Astrocyte (in vitro differentiated cells and primary cell): ENCODE data around the gene GPR137B. TPM values are rescaled to one million over a fixed set of nuclear protein-coding genes. Genes with fewer than 3 reads are reported as not detected.

Experiments
- DNase-seq: peaks from one replicate; pipeline ENCODE4 v3.0.0-alpha.2; 2010; ENCODE audit warnings: low read depth
- FAIRE-seq: peaks from 2 replicates; lab custom pipeline; 2011; peaks lifted over from hg19 to GRCh38; lab: Jason Lieb, UNC
- H2AFZ ChIP-seq: 2 replicates; pipeline ENCODE4 v1.6.0; 2012; ENCODE audit warnings: low read depth, low read length, inconsistent platforms
- H3K27ac ChIP-seq: 2 replicates; pipeline ENCODE4 v1.5.1; 2011; ENCODE audit warnings: low read depth, low read length, inconsistent platforms
- H3K27me3 ChIP-seq: 2 replicates; pipeline ENCODE4 v1.6.0; 2011; ENCODE audit warnings: low read length, inconsistent platforms; ENCODE audit not compliant: insufficient read depth
- H3K36me3 ChIP-seq: 2 replicates; pipeline ENCODE4 v1.5.1; 2011; ENCODE audit warnings: low read length, inconsistent platforms; ENCODE audit not compliant: insufficient read depth
- H3K4me1 ChIP-seq: 2 replicates; pipeline ENCODE4 v1.5.1; 2011; ENCODE audit warnings: low read length, inconsistent platforms; ENCODE audit not compliant: insufficient read depth
- H3K4me2 ChIP-seq: 2 replicates; pipeline ENCODE4 v1.6.0; 2012; ENCODE audit warnings: low read length, inconsistent platforms
- H3K4me3 ChIP-seq: 2 replicates; pipeline ENCODE4 v1.5.1; 2011; ENCODE audit warnings: low read depth, mild to moderate bottlenecking, low read length, inconsistent platforms; ENCODE audit not compliant: insufficient read depth
- H3K79me2 ChIP-seq: 2 replicates; pipeline ENCODE4 v1.6.0; 2012; ENCODE audit warnings: mild to moderate bottlenecking, low read length, inconsistent platforms; ENCODE audit not compliant: insufficient read depth
- H3K9ac ChIP-seq: 2 replicates; pipeline ENCODE4 v1.6.0; 2012; ENCODE audit warnings: mild to moderate bottlenecking, low read length, inconsistent platforms
- H3K9me3 ChIP-seq: 2 replicates; pipeline ENCODE4 v1.5.1; 2012; ENCODE audit warnings: low read depth, mild to moderate bottlenecking, low read length, inconsistent platforms; ENCODE audit not compliant: insufficient read depth
- H4K20me1 ChIP-seq: 2 replicates; pipeline ENCODE4 v1.6.0; 2012; ENCODE audit warnings: low read length, inconsistent platforms; ENCODE audit not compliant: insufficient read depth
- H3K27ac Mint-ChIP-seq: one replicate; pipeline ENCODE4 v1.8.0; 2021; ENCODE audit warnings: mild to moderate bottlenecking, mixed read lengths; ENCODE audit not compliant: unreplicated experiment
- H3K27me3 Mint-ChIP-seq: one replicate; pipeline ENCODE4 v1.8.0; 2021; ENCODE audit warnings: low read depth, mixed read lengths; ENCODE audit not compliant: unreplicated experiment
- H3K36me3 Mint-ChIP-seq: one replicate; pipeline ENCODE4 v1.8.0; 2021; ENCODE audit warnings: low read depth, mixed read lengths; ENCODE audit not compliant: unreplicated experiment
- H3K4me1 Mint-ChIP-seq: one replicate; pipeline ENCODE4 v1.8.0; 2021; ENCODE audit warnings: low read depth, mixed read lengths; ENCODE audit not compliant: unreplicated experiment
- H3K4me3 Mint-ChIP-seq: one replicate; pipeline ENCODE4 v1.8.0; 2021; ENCODE audit warnings: mild to moderate bottlenecking, moderate library complexity, mixed read lengths; ENCODE audit not compliant: unreplicated experiment
- H3K9me3 Mint-ChIP-seq: one replicate; pipeline ENCODE4 v1.8.0; 2021; ENCODE audit warnings: mild to moderate bottlenecking, mixed read lengths; ENCODE audit not compliant: unreplicated experiment
- EZH2 ChIP-seq: IDR thresholded peaks from 2 replicates; pipeline ENCODE4 v1.6.1; 2012; ENCODE audit warnings: mild to moderate bottlenecking, low read length, inconsistent platforms; ENCODE audit not compliant: insufficient read depth
- total RNA-seq: library from RNA; stranded (reverse); gene quantifications from 2 replicates; pipeline ENCODE4 v1.2.1, GENCODE V29; 2021
- TF ChIP-seq, protein P1 (sequence below): IDR thresholded peaks from 2 replicates; pipeline ENCODE4 v1.5.1; 2011; ENCODE audit warnings: low read depth, mild to moderate bottlenecking, inconsistent platforms, low read length, moderate library complexity; ENCODE audit not compliant: insufficient read depth

Gene GPR137B
- total RNA-seq, 1 donor from 2014 or later, result 12.9 TPM

DNA sequence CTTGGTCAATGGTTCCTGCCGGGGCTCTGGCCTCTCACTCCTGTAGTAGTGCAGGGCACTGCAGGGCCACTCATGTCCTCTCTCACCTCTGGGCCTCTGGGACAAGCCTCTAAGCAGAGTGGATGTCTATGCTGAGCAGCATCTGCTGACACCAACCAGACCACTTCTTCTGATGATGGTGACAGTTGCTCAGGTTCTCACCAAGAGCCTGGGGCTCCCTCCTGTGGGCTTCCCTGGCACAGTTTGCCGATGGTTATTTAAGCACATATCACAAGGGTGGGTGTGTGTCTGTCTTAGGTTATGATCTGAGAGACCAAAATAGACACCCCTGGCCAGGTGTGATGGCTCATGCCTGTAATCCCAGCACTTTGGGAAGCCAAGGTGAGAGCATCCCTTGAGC lies 17.4 kb upstream of the GPR137B start:
- H3K27me3 ChIP-seq, result no peaks in the 10 kb centered on the region
- Mint-ChIP-seq H3K36me3 (no peaks in the 10 kb centered on the region), H3K4me1 (peaks cover 7% of the 10 kb centered on the region), H3K27me3 (peaks cover 5% of the 10 kb centered on the region), H3K27ac (no peak overlapping the region), H3K4me3 (no peak overlapping the region), H3K9me3 (no peaks in the 10 kb centered on the region)
- no peak for TF ChIP-seq EZH2
- TF ChIP-seq, protein P1, sequence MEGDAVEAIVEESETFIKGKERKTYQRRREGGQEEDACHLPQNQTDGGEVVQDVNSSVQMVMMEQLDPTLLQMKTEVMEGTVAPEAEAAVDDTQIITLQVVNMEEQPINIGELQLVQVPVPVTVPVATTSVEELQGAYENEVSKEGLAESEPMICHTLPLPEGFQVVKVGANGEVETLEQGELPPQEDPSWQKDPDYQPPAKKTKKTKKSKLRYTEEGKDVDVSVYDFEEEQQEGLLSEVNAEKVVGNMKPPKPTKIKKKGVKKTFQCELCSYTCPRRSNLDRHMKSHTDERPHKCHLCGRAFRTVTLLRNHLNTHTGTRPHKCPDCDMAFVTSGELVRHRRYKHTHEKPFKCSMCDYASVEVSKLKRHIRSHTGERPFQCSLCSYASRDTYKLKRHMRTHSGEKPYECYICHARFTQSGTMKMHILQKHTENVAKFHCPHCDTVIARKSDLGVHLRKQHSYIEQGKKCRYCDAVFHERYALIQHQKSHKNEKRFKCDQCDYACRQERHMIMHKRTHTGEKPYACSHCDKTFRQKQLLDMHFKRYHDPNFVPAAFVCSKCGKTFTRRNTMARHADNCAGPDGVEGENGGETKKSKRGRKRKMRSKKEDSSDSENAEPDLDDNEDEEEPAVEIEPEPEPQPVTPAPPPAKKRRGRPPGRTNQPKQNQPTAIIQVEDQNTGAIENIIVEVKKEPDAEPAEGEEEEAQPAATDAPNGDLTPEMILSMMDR, result no peak
- no peak overlapping the region for H2AFZ ChIP-seq
- H3K79me2 ChIP-seq, result no peaks in the 10 kb centered on the region
- H4K20me1 ChIP-seq, result no peaks in the 10 kb centered on the region
- no peak for FAIRE-seq
- no peaks in the 10 kb centered on the region for H3K36me3 ChIP-seq
- no peaks in the 10 kb centered on the region for H3K9me3 ChIP-seq
- H3K4me2 ChIP-seq, result no peak overlapping the region
- H3K4me3 ChIP-seq, result no peak overlapping the region
- H3K27ac ChIP-seq, result no peak overlapping the region
- no peak overlapping the region for H3K9ac ChIP-seq
- DNase-seq, result no peak
- H3K4me1 ChIP-seq, result no peaks in the 10 kb centered on the region

DNA sequence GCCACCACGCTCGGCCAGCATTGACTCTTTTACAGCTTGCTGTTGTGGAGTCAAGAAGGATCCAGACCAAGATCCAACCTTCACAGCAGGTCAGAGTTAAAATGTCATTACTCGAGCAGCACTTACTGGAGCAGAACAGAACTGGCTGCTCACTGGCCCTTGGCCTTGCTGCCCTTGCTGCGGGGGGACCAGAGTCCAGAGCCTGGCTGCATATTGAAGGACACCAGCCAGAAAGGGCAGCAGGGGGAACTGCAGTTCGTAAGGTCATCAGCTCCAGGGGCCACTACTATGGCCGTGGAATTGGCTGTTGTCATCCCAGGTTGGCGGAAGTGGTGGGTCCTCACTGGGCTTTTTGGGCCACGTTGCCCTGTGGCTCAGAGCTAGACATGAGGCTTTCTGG lies 15.3 kb upstream of the GPR137B start:
- no peaks in the 10 kb centered on the region for H3K79me2 ChIP-seq
- no peak overlapping the region for H3K4me3 Mint-ChIP-seq
- no peak overlapping the region for H3K27ac Mint-ChIP-seq
- DNase-seq (no peak), FAIRE-seq (no peak)
- H3K4me2 ChIP-seq, result no peak overlapping the region
- H2AFZ ChIP-seq, result no peak overlapping the region
- peaks cover 2% of the 10 kb centered on the region for H3K27me3 Mint-ChIP-seq
- H3K4me3 ChIP-seq, result no peak overlapping the region
- H3K9me3 ChIP-seq, result no peaks in the 10 kb centered on the region
- H3K36me3 ChIP-seq, result no peaks in the 10 kb centered on the region
- H3K9me3 Mint-ChIP-seq, result no peaks in the 10 kb centered on the region
- TF ChIP-seq, protein P1, result no peak
- no peak for TF ChIP-seq EZH2
- no peaks in the 10 kb centered on the region for H3K27me3 ChIP-seq
- no peaks in the 10 kb centered on the region for H3K4me1 ChIP-seq
- no peak overlapping the region for H3K27ac ChIP-seq
- no peaks in the 10 kb centered on the region for H4K20me1 ChIP-seq
- H3K4me1 Mint-ChIP-seq, result peaks cover 7% of the 10 kb centered on the region
- H3K9ac ChIP-seq, result no peak overlapping the region
- H3K36me3 Mint-ChIP-seq, result no peaks in the 10 kb centered on the region

DNA sequence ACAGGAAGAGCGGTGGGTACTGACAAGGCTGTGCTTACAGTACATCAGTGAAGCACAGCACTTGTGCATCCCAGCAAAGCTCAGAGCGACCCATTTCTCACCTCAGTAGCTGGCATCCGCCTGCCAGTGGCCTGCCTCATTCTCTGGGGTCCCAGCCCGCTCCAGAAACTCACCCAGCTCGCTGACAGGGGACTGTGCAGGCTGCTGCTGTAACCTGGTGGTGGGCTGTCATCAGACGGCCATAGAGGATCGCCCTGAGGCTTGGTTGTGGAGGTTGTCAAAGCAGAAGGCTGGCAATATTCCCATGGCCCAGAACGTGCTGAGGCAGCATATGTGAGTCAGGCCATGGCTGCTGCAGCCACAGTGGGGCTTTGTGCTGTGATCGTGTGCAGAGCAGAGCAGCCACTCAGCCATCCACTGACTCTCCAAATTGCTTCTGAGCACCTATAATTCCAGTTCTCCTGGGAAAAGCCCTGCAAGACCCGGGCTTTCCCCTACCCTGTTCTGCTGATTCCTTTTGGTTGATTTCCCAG lies 13.6 kb upstream of the GPR137B start:
- H3K4me1 ChIP-seq, result no peaks in the 10 kb centered on the region
- no peak overlapping the region for H3K4me3 Mint-ChIP-seq
- no peaks in the 10 kb centered on the region for H3K79me2 ChIP-seq
- no peak overlapping the region for H3K4me3 ChIP-seq
- H4K20me1 ChIP-seq, result no peaks in the 10 kb centered on the region
- TF ChIP-seq EZH2, result no peak
- TF ChIP-seq, protein P1, result no peak
- H3K36me3 ChIP-seq, result no peaks in the 10 kb centered on the region
- H3K9ac ChIP-seq, result no peak overlapping the region
- no peak overlapping the region for H3K27ac Mint-ChIP-seq
- H3K4me2 ChIP-seq, result no peak overlapping the region
- H3K36me3 Mint-ChIP-seq, result no peaks in the 10 kb centered on the region
- peaks cover 7% of the 10 kb centered on the region for H3K4me1 Mint-ChIP-seq
- H3K27me3 Mint-ChIP-seq, result peaks cover 2% of the 10 kb centered on the region
- no peak overlapping the region for H2AFZ ChIP-seq
- H3K27me3 ChIP-seq, result no peaks in the 10 kb centered on the region
- H3K9me3 ChIP-seq, result no peaks in the 10 kb centered on the region
- H3K9me3 Mint-ChIP-seq, result no peaks in the 10 kb centered on the region
- DNase-seq, result no peak
- no peak for FAIRE-seq
- H3K27ac ChIP-seq, result no peak overlapping the region
